Activated CD4-positive, CD25-positive, alpha-beta regulatory T cell treated with anti-CD3 and anti-CD28 coated beads, Interleukin-2, amount 50 U/mL, for 24 hours (primary cell): ENCODE results near the gene CRLF2.
A peak's percentile ranks its signal among the peaks of the same experiment; 100 is the strongest.
"Not testable (repeated sequence)": the region's sequence is repeated elsewhere in the genome, so short reads cannot be mapped to it uniquely, and the experiment has no call there.

ENCODE experiments used
- ATAC-seq, 2 donors: fragments of 150-1000 bp; cut with Tn5 transposase; one replicate each; pipeline ENCODE4 v1.10.0; 2021; ENCODE audit warnings: mild to moderate bottlenecking in 1 of 2, moderate library complexity in 1 of 2

CRLF2 gene

DNA sequence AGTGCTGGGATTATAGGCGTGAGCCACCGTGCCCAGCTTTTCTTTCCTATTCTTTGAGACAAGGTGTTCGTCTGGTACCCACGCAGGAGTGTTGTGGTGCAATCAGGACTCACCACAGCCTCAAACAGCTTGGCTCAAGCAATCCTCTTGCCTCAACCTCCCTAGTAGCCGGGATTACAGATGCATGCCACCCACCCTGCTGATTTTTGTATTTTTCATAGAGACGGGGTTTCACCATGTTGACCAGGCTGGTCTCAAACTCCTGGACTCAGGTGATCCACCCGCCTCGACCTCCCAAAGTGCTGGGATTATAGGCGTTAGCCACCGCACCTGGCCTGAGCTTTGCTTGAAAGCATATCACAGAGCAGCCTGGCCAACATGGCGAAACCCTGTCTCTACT, 1.5 kb upstream of the CRLF2 start:
- no peak for ATAC-seq

DNA sequence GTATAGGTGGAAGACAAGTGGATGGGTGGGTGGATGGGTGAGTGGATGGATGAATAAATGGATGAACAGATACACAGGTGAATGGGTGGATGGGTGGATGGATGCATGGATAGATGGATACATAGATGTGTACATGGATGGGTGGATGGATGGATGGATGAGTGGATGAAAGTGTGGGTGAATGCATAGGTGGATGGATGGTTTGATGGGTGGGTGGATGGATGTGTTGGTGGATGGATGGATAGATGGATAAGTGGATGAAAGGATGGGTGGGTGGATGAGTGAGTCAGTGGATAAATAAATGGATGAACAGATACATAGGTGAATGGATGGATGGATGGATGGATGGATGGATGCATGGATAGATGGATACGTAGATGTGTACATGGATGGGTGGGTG, 1.6 kb downstream of the CRLF2 start:
- ATAC-seq = no peak

DNA sequence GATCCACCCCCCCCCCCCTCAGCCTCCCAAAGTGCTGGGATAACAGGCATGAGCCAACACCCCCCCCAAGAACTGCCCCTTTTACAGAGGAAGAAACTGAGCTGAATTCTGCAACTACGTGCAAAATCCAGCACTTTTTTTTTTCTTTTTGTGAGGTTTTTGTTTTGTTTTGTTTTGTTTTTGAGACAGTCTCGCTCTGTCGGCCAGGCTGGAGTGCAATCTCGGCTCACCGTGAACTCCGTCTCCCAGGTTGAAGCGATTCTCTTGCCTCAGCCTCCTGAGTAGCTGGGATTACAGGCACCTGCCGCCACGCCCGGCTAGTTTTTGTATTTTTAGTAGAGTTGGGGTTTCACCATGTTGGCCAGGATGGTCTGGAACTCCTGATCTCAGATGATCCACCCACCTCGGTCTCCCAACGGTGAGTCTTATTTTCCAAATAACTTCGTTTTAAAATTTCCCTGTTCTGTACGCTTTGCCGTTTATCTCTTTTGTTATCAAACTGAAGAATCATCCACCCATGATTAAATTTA, 4.9 kb downstream of the CRLF2 start:
- no peak for ATAC-seq

DNA sequence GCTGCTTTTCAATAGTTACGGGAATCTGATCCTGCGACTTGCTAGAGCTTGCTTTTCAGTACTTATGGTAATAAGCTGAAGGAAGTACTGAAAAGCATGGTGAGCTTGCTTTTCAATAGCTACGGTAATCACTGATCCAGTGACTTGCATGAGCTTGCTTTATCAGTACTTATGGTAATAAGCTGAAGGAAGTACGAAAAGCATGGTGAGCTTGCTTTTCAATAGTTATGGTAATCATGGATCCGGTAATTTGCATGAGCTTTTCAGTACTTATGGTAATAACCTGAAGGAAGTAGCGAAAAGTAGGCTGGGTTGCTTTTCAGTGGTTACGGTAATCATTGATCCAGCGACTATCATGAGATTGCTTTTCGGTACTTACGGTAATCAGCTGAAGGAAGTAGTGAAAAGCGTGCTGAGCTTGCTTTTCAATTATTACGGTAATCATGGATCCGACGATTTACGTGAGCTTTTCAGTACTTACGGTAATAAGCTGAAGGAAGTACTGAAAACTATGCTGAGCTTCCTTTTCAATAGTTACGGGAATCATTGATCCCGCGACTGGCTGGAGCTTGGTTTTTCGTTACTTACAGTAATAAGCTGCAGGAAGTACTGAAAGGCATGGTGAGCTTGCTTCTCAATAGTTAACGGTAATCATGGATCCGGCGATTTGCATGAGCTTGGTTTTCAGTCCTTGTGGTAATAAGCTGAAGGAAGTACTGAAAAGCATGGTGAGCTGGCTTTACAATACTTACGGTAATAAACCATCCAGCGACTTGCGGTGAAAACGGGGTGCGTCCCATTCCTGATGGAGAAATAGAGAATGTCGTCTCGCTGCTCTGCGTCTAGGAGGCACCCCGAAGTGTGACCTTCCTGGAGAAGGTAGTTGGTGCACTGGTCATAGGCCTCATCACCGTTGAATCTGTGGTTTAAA, 6.5 kb downstream of the CRLF2 start:
- peak; percentile 30 to 37 for ATAC-seq

DNA sequence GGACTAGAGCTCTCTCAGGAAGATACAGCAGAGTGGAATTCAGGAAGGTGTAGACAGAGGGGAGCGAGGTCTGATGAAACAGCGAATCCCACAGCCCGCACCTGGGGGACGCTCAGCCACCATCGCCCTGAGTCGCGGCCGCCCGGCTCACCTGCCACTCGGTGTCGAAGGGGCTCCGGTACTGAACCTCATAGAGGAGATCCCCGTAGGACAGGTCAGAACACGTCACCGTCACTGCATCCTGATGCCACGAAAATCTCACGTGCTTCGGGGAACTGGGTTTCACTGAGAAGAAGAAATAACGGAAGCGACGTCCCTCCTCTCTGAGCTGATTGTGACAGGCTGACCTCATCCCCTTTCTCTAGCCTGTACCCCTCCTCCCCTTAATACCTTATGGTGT, 10.2 kb downstream of the CRLF2 start:
- ATAC-seq = no peak

DNA sequence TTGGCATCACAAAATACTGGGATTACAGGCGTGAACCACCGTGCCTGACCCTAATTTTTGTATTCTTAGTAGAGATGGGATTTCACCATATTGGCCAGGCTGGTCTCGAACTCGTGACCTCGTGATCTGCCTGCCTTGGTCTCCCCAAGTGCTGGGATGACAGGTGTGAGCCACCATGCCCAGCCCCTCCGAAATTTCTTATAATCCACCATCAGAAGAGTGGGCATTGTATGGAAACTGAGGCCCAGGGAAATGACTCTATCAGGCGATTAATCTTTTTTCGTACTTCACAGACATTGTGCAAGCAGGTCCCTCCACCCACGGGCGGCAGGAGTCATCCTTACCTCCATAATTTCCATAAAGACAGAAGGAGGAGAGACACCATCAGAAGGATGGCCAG, 16.0 kb downstream of the CRLF2 start:
- no peak for ATAC-seq

DNA sequence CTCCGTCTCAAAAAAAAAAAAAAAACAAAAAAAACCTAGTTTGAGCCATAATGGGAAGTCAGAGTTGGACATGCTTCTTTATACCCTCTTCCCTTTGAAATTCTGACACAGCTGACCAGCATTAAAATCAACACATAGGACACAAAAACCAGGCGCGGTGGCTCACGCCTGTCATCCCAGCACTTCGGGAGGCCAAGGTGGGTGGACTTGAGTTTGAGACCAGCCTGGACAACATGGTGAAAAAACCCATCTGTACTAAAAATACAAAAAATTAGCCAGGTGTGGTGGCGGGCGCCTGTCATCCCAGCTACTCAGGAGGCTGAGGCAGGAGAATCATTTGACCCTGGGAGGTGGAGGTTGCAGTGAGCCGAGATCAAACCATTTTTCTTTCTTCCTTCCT, 20.3 kb downstream of the CRLF2 start:
- ATAC-seq = not testable (repeated sequence)

DNA sequence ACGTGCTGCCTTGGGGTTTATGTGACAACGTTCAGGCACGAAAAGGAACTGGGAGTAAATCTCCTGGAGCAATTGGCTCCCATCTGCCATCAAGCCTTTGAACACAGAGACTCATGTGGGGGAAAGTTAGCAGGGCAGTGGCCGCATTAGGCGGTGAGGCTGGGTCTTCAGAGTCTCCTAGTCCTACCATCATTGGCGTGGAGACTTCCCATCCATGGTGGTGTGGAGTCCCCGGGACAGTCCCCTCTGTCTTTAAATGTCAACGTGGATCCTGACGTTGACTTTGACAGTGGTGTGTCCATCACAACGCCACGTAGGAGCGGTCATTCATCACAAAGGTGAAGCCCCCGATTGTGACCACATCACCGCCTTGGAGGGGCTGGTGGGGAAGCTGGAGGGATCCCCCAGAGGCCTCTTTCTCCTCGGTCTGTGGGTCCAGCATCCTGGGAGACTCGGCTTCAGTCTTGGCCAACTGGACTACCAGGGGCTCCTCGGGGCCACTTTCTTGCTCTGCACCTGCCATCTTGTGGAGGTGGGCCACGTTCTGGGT, 21.8 kb downstream of the CRLF2 start:
- ATAC-seq = no peak

DNA sequence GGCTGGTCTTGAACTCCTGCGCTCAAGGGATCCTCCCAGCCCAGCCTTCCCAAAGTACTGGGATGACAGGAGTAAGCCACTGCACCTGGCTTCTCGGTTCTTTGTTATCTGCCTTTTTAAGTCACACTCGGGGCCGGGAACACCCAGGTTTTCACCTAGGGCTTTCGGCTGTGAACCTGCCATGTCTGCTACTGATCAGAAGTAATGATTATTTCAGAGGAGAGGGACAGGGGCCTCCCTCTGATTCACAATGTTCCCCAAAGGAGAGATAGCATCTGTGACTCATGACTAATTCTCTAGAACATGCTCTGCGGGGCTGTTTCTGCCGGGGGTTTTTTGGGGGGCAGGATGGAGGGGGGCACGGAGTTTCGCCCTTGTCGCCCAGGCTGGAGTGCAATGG, 26.9 kb downstream of the CRLF2 start:
- peak; percentile 61 to 65 for ATAC-seq

DNA sequence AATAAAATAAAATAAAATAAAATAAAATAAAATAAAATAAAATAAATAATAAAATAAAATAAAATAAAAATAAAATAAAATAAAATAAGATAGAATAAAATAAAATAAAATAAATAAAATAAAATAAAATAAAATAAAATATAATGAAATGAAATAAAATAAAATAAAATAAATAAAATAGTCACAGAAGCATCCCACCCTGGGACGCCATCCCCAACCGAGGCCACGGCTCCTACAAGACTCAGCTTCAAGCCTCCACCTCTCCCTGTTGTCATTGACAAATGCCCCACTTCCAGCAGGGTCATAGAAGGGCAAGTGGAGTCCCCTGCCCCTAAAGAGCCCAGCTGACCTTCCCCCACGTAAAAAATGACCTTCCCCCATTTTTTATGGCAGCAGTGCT, 30.2 kb downstream of the CRLF2 start:
- no peak for ATAC-seq

DNA sequence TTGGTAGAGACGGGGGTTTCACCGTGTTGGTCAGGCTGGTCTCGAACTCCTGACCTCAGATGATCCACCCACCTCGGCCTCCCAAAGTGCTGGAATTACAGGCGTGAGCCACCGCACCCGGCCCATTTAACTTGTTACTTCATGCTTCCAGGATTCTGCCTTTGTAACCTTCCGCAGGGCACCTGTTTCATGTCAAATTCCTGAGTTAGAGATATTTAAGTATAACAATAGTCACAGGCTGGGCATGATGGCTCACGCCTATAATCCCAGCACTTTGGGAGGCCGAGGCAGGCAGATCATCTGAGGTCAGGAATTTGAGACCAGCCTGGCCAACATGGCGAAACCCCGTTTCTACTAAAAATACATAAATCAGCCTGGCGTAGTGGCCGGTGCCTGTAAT, 30.8 kb downstream of the CRLF2 start:
- not testable (repeated sequence) for ATAC-seq

DNA sequence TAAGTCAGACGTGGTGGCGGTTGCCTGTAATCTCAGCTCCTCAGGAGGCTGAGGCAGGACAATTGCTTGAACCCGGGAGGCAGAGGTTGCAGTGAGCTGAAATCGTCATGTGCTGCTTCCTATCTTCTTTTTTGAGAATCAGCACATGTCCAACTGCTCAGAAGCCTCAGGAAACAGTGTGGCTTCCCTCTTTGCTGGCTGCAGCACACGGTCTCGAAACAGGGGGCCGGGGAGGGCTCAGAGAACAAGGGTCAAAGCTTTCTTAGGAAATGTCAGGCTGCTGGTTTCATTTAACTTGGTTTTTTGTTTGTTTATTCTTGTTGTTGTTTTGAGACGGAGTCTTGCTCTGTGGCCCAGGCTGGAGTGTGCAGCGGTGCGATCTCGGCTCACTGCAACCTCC, 31.3 kb downstream of the CRLF2 start:
- no peak for ATAC-seq

DNA sequence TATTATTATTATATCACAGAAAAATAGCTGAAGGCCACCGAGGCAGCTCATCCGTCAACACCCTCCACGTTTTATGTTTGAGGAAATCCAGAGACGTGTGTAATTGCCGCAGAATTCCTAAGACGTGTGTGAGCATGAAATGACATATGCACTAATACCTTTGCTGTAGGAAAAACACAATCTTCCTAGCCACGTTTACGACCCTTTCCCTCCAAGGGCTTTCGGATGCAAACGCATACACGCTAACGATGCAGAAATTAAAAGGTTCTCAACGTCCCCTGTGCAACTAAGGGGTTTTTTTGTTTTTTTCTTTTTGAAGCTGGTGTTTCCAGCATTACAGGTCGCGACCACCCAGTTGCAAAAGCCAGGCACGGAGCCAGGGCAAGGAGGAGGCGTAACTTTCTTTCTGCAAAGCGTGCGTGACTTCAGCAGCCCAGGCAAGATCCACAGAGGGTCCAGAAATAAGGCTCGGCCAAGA, 33.8 kb downstream of the CRLF2 start:
- ATAC-seq = no peak

DNA sequence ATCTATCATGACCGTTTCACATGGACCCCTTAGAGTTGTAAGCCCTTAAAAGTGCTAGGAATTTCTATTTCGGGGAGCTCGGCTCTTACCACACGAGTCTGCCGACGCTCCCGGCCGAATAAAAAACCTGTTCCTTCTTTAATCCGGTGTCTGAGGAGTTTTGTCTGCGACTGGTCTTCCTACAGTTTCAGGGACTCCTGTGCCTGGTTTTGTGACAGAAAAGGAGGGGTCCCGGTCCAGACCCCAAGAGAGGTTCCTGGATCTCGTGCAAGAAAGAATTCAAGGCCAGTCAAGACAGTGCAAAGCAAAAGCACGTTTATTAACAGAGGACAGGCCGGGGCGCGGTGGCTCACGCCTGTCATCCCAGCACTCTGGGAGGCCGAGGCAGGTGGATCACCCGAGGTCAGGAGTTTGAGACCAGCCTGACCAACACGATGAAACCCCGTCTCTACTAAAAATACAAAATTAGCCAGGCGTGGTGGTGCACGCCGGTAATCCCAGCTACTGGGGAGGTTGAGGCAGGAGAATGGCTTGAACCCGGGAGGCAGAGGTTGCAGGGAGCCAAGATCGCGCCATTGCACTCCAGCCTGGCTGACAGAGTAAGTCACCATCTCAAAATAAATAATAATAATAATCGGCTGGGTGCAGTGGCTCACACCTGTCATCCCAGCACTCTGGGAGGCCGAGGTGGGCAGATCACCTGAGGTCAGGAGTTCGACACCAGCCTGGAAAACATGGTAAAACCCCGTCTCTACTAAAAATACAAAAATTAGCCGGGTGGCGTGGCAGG, 35.7 kb downstream of the CRLF2 start:
- ATAC-seq = not testable (repeated sequence)

DNA sequence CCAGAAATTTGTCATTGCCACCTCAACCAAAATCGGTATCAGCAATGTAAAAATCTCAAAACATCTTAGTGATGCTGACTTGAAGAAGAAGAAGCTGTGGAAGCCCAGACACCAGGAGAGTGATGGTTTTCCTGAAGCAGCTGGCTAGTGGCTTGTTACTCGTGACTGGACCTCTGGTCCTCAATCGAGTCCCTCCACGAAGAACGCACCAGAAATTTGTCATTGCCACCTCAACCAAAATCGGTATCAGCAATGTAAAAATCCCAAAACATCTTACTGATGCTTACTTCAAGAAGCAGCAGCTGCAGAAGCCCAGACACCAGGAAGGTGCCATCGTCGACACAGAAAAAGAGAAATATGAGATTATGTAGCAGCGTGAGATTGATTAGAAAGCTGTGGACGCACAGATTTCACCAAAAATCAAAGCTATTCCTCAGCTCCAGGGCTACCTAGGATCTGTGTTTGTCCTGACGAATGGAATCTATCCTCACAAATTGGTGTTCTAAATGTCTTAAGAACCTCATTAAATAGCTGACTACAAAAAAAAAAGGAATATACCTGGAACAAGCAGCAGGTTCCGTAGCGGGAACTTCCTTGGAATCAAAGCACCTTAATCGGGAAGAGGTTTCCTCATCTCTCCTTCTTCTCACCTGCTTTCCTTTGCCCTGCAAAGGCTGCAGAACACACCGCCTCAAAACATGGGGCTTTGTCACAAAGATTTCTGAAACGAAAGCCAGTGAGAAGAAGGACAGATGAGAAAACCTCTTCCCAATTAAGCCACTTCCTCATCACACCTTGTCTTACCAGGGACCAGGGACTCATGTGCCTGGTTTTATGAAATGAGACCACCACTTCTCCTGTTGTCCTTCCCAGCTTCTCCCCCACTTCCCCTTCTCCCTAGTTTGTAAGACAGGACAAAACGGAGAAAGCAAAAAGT, 37.6 kb downstream of the CRLF2 start:
- ATAC-seq = not testable (repeated sequence)

DNA sequence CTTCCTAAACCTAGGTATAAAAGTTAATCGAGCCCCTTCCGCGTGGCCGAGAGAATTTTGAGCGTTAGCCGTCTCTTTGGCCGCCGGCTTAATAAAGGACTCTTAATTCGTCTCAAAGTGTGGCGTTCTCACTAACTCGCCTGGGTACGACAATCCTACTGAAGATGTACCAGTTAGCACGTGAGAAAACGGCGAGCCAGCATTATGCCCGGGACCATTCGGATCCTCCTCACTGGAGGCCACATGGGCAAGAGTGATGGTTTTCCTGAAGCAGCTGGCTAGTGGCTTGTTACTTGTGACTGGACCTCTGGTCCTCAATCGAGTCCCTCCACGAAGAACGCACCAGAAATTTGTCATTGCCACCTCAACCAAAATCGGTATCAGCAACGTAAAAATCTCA, 39.0 kb downstream of the CRLF2 start:
- not testable (repeated sequence) for ATAC-seq

DNA sequence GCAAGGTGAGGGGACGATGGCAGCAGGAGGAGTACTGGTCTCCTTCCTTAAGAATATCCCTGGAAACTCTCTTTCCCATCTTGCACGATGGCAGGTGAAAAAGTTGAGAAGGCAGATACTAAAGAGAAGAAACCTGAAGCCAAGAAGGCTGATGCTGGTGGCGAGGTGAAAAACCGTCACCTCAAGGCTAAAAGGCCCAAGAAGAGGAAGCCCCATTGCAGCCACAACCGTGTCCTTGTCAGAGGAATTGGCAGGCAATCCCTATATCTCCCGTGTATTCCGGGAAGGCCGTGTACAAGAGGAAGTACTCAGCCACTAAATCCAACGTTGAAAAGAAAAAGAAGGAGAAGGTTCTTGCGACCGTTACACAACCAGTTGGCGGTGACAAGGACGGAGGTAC, 40.0 kb downstream of the CRLF2 start:
- ATAC-seq = no peak

DNA sequence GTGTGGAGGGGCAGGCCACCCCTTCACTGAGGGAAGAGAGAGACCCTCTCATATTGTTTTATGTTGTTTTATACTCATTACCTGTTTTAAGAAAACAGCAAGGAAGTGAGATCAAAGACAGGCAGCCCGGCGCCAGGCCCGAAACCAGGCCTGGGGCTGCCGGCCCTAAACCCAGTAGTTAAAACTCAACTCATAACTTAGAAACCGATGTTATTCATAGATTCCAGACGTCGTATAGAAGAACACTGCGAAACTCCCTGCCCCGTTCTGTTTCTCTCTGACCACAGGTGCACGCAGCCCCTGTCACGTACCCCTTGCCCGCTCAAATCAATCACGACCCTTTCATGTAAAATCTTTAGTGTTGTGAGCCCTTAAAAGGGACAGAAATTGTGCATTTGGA, 40.5 kb downstream of the CRLF2 start:
- not testable (repeated sequence) for ATAC-seq

DNA sequence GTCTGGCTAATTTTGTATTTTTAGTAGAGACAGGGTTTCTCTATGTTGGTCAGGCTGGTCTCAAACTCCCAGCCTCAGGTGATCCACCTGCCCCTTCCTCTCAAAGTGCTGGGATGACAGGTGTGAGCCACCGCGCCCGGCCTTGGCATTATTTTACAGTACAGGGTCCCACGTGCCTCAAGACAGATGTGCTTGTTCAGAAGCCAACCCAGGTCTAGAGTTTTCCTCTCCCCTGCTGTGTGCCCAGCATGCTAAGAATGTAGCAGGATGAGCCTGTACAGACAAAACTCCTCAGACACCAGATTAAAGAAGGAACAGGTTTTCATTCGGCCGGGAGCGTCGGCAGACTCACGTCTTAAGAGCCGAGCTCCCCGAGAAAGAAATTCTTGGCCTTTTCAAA, 42.2 kb downstream of the CRLF2 start:
- ATAC-seq = no peak

DNA sequence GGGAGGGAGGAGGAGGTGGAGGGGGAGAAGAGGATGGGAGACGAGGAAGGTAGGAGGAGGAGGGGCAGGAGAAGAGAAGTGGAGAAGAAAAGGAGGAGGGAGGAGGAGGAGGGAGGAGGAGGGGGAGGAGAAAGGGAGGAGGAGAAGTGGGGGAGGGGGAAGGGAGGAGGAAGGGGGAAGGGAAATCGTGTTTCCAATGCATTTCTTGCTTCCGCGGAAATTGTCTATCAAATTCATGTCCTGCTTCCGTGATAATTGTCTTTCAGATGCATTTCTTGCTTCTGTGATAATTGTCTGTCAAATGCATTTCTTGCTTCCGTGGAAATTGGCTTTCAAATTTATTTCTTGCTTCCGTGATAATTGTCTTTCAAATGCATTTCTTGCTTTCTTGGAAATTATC, 43.3 kb downstream of the CRLF2 start:
- no peak for ATAC-seq

DNA sequence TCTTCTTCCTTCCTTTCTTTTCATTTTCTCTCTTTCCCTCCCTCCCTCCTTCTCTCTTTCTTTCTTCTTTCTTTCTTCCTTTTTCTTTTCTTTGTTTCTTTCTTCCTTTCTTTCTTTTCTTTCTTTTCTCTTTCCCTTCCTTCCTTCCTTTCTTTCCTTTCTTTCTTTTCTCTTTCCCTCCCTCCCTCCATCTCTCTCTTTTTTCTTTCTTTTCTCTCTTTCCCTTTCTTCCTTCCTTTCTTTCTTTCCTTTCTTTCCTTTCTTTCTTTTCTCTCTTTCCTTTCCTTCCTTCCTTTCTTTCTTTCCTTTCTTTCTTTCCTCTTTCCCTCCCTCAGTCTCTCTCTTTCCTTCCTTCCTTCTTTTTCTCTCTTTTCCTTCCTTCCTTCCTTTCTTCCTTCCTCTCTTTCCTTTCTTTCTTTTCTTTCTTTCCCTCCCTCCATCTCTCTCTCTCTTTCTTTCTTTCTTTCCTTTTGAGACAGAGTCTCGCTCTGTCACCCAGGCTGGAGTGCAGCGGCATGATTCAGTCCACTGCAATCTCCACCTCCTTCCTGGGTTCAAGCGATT, 44.4 kb downstream of the CRLF2 start:
- ATAC-seq = no peak

DNA sequence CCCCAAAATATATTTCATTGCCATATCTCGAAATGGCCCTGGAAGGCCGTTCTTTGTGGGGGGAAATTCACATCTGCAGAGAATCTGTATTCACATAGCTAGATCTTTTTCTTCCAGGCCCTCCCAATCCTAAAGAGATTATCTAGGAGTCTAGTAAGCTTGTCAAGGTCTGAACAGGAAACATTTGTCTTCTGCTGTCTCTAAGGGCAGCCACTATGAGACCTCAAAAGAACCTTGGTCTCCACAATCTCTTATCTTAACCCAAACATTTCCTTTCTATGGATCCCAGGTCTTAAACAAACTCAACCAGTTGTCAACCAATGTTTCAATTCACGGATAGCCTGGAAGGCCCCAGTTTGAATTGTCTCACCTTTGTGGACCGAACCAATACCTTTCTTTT, 45.0 kb downstream of the CRLF2 start:
- ATAC-seq = no peak
